GM19395 (cell line): Measurements from ENCODE around the gene COPS8.

Experiments used
- ATAC-seq: cut with Tn5 transposase; IDR thresholded peaks from one replicate; pipeline ENCODE4 v1.9.1; 2021; ENCODE audit warnings: mild to moderate bottlenecking, moderate library complexity; ENCODE audit not compliant: unreplicated experiment

Gene COPS8

GRCh38 chr2:237064203-237065070 lies 21.3 kb upstream of the COPS8 start:
- no peak for ATAC-seq

GRCh38 chr2:237065071-237065377 lies 20.7 kb upstream of the COPS8 start:
- ATAC-seq = no peak

DNA sequence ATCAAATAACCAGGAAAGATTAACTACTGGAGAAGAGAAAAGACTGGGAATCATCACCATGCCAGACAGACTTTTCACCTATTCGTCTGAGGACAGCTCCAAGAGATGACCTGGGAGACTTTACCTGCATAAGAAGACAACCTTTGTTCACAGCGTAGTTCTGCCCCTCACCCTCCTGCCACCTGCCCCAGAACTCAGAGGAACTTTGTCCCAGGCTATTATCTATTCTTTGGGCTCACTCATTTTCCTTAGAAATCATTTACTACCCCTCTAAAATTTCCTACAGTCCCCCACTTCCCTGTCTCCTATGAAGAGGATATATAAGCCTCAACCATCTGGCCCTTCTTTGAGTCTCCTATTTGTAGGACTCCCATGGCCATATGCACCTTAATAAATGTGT lies 19.3 kb upstream of the COPS8 start:
- no peak for ATAC-seq

GRCh38 chr2:237068005-237068576 lies 17.6 kb upstream of the COPS8 start:
- no peak for ATAC-seq

DNA sequence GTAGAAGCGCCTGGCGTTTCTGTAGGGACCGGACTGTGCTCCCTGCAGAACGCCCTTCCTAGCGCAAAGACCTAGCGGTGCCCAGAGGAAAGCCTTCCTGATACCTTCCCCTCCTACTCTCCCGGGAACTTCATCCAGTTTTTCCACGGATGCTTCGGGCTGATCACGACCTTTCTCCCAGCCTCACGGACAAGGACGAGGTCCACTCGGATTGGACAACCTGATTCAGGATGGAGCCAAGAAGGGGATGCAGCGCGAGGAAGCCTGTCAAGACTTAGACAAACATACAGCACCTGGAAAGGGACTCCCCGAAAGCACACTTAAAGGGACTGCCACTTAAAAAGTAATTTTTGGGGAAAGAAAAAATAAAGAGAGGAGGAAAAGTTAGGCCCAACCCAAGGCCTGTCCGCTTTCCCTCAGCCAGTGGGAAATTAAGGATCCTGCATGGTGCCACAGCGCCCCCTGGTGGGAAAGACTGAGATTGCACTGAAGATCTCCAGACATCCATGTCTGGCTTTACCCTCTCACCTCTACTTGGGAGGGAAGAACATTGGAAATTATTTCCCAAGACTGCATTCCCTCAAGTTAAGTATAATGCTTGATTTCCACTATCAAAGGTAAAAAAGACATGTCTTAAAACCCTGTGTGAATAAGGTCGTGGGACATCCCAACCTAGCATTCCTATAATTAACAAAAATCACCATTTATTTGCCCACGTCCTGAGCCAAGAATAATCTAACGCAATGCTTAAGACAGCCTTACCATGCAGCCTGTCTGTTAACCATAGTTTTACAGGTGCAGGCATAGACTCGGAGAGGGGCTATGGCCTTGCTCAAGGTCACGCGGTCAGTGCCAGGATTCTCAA lies 13.4 kb upstream of the COPS8 start:
- ATAC-seq = no peak

DNA sequence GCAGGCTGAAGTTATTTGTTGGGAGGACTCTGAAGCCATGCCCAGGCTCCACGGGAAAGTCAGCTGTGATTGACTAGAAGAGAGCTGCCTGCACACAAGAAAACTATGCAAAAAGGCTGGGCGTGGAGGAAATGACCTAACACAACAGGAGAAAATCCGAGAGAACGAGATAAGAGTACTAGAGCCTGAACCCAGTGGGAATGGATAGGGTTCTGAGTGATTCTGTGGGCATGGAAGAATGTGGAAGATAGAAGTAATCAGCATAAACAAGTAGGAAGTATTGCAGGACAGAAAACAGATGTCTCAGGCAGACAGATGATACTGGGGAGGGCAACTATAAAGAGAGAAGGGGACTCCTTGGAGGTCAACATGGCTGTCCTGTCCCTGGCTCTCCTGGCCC lies 12.1 kb upstream of the COPS8 start:
- no peak for ATAC-seq

DNA sequence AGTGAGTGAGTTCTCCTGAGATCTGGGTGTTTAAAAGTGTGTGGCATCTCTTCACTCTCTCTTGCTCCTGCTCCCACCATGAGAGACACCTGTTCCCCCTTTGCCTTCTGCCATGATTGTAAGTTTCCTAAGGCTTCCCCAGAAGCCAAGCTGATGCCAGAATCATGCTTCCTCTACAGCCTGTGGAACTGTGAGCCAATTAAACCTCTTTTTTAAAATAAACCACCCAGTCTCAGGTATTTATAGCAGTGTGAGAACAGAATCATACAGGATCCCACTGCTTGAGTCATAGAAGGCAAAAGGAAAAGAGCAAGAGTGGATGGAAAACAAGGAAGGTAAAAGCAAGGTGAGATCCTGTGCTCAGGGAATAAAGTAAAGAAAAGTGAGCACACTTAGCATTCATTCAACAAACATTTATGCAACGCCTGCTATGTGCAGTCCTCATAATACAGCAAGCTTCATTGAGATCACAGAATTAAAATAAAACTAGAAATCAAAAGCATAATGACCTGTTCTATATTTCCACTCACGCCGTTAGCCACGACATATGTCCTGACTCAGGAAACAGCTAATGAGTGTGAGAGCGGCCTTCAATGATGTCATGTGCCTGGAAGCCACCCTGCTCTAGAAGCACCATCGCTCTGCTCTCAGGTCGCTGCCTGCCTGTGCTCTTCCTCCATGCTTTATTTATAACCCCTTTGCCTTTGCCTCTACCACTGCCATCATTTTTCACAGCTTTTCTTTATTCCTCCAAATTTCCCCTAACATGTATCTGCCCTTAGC lies 11.3 kb upstream of the COPS8 start:
- no peak for ATAC-seq

GRCh38 chr2:237075749-237076599 lies 9.7 kb upstream of the COPS8 start:
- ATAC-seq = no peak

DNA sequence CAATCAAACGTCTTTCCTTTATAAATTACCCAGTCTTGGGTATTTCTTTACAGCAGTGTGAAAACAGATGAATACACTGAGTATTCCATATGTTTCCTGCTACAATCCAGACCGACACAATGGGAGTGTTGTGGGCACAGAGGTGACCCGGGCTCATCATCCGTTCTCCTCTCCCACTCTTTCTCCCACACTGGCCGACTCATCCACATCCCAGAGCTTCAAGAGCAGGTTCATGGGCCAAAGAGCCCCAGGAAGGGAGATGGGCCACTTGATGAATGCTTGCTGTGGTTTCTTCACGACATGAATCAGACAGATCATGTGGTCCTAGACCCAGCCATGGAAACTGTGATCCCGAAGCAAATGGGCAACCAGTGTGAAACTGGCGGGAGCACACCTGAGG lies 4.1 kb upstream of the COPS8 start:
- ATAC-seq = no peak

GRCh38 chr2:237083026-237083425 lies 2.7 kb upstream of the COPS8 start:
- ATAC-seq = no peak

GRCh38 chr2:237084444-237084843 lies 1.2 kb upstream of the COPS8 start:
- ATAC-seq = no peak

- ATAC-seq = no peak
Observed at GRCh38 chr2:237090906-237091305, 5.2 kb downstream of the COPS8 start.

- no peak for ATAC-seq
Observed at GRCh38 chr2:237091779-237092436, 6.2 kb downstream of the COPS8 start.

DNA sequence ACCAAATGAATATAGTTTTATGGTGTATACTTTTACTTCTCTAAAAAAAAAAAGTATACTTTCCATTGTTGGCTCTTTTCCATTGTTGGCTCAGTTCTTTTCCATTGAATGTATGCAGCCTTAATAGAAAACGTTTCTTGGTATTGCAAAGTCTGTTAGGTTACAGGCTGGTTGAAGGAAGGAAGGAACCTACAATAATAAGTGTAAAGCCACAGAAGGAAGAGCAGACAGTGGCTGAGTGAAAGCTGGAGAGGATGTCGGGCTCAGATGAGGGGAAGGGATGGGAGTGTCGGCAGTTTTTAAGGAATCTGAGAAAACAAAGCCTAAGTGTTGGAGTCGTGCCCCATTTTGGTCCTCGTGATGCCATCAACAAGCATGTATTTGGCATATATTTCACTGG lies 6.8 kb downstream of the COPS8 start:
- ATAC-seq = no peak

DNA sequence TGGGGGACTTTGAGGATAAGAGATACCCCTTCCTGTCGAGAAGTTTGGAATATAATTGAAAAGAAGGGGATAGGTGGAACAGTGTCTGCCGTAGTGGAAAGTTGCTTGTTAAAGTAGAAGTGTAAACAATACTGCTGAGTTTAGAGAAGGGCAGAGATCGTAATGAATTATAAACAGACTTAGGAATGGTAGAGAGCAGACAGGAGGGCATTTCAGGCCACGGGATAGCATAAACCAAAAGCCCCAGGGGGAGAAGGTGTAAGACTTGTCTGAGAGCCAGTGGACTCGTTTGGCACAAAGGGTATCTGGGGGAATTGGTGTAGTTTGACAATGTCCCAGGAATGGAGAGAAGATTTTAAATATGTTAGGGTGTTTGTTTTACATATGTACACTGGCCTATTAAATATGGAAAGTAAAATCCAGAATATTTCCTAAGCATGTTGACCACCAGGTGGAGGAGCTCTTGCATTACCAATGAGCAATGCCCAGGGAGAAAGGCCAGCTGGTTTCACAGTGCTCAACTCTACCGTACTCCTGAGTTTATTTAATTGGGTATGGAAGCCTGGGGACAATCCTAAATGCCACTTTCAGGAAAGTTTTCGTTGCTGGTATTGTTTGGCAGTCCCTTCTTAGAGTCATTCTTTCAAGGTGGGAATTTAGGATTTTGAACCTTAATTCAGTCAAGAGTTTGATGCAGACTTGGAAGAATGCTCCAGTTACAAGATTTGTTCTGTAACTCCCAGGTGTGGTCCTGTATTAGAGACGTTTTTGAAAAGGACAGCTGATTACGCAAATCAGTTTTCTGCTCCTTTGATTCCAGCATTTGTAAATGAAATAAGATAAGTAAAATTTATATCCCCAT lies 7.5 kb downstream of the COPS8 start:
- no peak for ATAC-seq

DNA sequence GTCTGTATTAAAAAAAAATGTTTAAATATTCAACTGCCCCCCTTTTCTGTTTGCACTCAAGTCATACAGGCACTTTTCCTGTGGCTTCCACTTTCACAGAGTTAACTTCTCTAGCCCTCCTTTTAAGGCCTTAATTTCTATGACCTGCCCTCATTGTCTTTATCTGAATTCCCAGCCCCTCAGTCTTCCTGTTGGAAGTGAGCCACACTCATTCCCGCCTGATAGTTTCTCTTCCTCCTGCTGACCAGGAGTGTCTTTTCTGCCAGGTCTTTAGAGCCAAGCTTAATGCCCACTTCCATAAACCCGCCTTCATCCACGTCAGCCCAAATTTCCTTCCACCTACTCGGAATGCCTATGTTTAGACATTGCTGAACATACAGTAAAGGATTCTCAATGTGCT lies 10.5 kb downstream of the COPS8 start:
- ATAC-seq = no peak

DNA sequence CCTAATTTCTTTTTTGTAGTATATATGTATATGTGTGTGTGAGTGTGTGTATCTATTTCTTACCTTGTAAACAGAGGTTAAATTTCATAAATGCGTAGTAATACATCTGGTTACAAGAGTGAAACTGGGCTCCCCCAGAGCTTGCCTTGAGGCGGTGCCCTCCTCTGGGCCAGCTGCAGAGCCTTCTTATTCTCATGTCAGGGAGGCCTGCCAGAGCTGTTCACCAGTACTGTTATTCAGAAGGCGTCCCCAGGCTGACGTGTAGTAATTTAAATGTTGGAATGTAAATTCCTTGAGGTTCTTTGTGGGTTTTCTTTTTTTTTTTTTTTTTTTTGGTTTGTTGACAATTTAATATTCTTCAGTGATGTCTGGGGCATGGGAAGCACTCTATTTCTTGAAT lies 11.2 kb downstream of the COPS8 start:
- no peak for ATAC-seq

GRCh38 chr2:237097326-237097910 lies 11.7 kb downstream of the COPS8 start:
- no peak for ATAC-seq
